Measurements from ENCODE around the gene MAP2K3. TPM values are rescaled to one million over a fixed set of nuclear protein-coding genes. Genes with fewer than 3 reads are reported as not detected.
"Not testable (repeated sequence)": the region's sequence is repeated elsewhere in the genome, so short reads cannot be mapped to it uniquely, and the experiment has no call there.

The MAP2K3 gene
- total RNA-seq, 4 donors from 2014 or later: 23.3 to 42.4 (median 30.5) TPM

- WGBS: 74% methylated on average over 9 of the region's 9 CpGs
- intact Hi-C loops (cut with DNase I): no loop called here
- Histone ChIP-seq H3K4me1 (no peaks in the 10 kb centered on the region), H3K9me3 (peaks cover 0 to 8% (median 6%) of the 10 kb centered on the region in 4 donors), H3K4me3 (no peak overlapping the region), H3K27ac (replicated peaks in 1 of 4) (no peak overlapping the region), H3K36me3 (peaks cover 37 to 98% (median 91%) of the 10 kb centered on the region in 4 donors), H3K27me3 (no peaks in the 10 kb centered on the region)
- TF ChIP-seq CTCF (IDR thresholded peaks at IDR 0.05) (no peak), EP300 (IDR thresholded peaks at IDR 0.05) (no peak), POLR2A (IDR thresholded peaks at IDR 0.05; ENCODE audit: low read depth) (no peak), POLR2AphosphoS5 (IDR thresholded peaks at IDR 0.05) (no peak)
- no peak for DNase-seq (ENCODE audit: extremely low spot score)
Measured at GRCh38 chr17:21304091-21304490, 19.6 kb downstream of the MAP2K3 start.

- intact Hi-C loops (cut with DNase I); H3K4me3 ChIP-seq; H3K27me3 ChIP-seq; H3K4me1 ChIP-seq; DNase-seq (ENCODE audit: extremely low spot score); H3K9me3 ChIP-seq; H3K27ac ChIP-seq (replicated peaks in 1 of 4): not testable (repeated sequence)
- WGBS: 83% methylated on average over 14 of the region's 17 CpGs
- peaks cover 39 to 98% (median 91%) of the 10 kb centered on the region in 4 donors for H3K36me3 ChIP-seq
Measured at GRCh38 chr17:21304551-21305151, 20.1 kb downstream of the MAP2K3 start.

GRCh38 chr17:21305431-21306180 is 21.1 kb downstream of the MAP2K3 start:
- intact Hi-C loops (cut with DNase I): not testable (repeated sequence)
- 90% methylated on average over 9 of the region's 20 CpGs for WGBS
- H3K36me3 ChIP-seq: peaks cover 36 to 98% (median 91%) of the 10 kb centered on the region in 4 donors

GRCh38 chr17:21306611-21307272 is 22.2 kb downstream of the MAP2K3 start:
- WGBS: 83% methylated on average over 8 of the region's 8 CpGs
- H3K27me3 ChIP-seq; intact Hi-C loops (cut with DNase I); DNase-seq (ENCODE audit: extremely low spot score); H3K27ac ChIP-seq (replicated peaks in 1 of 4); H3K9me3 ChIP-seq; H3K4me3 ChIP-seq: not testable (repeated sequence)
- Histone ChIP-seq H3K36me3 (peaks cover 26 to 97% (median 82%) of the 10 kb centered on the region in 4 donors), H3K4me1 (peaks cover 0 to 12% (median 3%) of the 10 kb centered on the region in 4 donors)

More at GRCh38 chr17:21305431-21306180, 21.1 kb downstream of the MAP2K3 start:
- H3K4me3 ChIP-seq; H3K9me3 ChIP-seq; DNase-seq (ENCODE audit: extremely low spot score); H3K27ac ChIP-seq (replicated peaks in 1 of 4); H3K4me1 ChIP-seq; H3K27me3 ChIP-seq: not testable (repeated sequence)

GRCh38 chr17:21307273-21307625 is 22.7 kb downstream of the MAP2K3 start:
- DNase-seq (ENCODE audit: extremely low spot score); H3K4me3 ChIP-seq; H3K27me3 ChIP-seq; intact Hi-C loops (cut with DNase I); H3K27ac ChIP-seq (replicated peaks in 1 of 4); H3K9me3 ChIP-seq: not testable (repeated sequence)
- Histone ChIP-seq H3K36me3 (peaks cover 21 to 97% (median 82%) of the 10 kb centered on the region in 4 donors), H3K4me1 (peaks cover 0 to 14% (median 5%) of the 10 kb centered on the region in 4 donors)
- 68% methylated on average over 5 of the region's 5 CpGs for WGBS

- H3K27me3 ChIP-seq; H3K9me3 ChIP-seq; H3K4me3 ChIP-seq; intact Hi-C loops (cut with DNase I); DNase-seq (ENCODE audit: extremely low spot score); H3K27ac ChIP-seq (replicated peaks in 1 of 4): not testable (repeated sequence)
- peaks cover 12 to 96% (median 74%) of the 10 kb centered on the region in 4 donors for H3K36me3 ChIP-seq
- 96% methylated on average over 6 of the region's 6 CpGs for WGBS
- H3K4me1 ChIP-seq: peaks cover 0 to 14% (median 5%) of the 10 kb centered on the region in 4 donors
Measured at GRCh38 chr17:21308931-21309381, 24.4 kb downstream of the MAP2K3 start.

GRCh38 chr17:21310061-21310765 is 25.7 kb downstream of the MAP2K3 start:
- WGBS: 84% methylated on average over 13 of the region's 16 CpGs
- Histone ChIP-seq H3K4me1 (peaks cover 0 to 14% (median 5%) of the 10 kb centered on the region in 4 donors), H3K27ac (replicated peaks in 1 of 4) (peak overlapping the region; percentile 34 to 62 (median 40)), H3K36me3 (peaks cover 9 to 97% (median 77%) of the 10 kb centered on the region in 4 donors)
- H3K27me3 ChIP-seq; H3K4me3 ChIP-seq; H3K9me3 ChIP-seq; DNase-seq (ENCODE audit: extremely low spot score): not testable (repeated sequence)
- intact Hi-C loops (cut with DNase I): loop anchor here (10.0 kb wide), 1 partner anchor 205 kb away; no protein-coding TSS in a partner anchor

GRCh38 chr17:21310766-21311602 is 26.5 kb downstream of the MAP2K3 start:
- Histone ChIP-seq H3K27ac (replicated peaks in 1 of 4) (peak overlapping the region; percentile 34 to 62 (median 40)), H3K4me1 (peaks cover 0 to 14% (median 5%) of the 10 kb centered on the region in 4 donors), H3K36me3 (peaks cover 9 to 94% (median 71%) of the 10 kb centered on the region in 4 donors)
- 56% methylated on average over 15 of the region's 22 CpGs for WGBS
- not testable (repeated sequence) for H3K27me3 ChIP-seq; H3K4me3 ChIP-seq; DNase-seq (ENCODE audit: extremely low spot score); H3K9me3 ChIP-seq
- intact Hi-C loops (cut with DNase I): loop anchor here (10.0 kb wide), 1 partner anchor 204 kb away; no protein-coding TSS in a partner anchor

All from esophagus muscularis mucosa (tissue), 4 donors.